Fibroblast of the aortic adventitia (primary cell): ENCODE measurements around the gene TEKT5. TPM values are rescaled to one million over a fixed set of nuclear protein-coding genes. Genes with fewer than 3 reads are reported as not detected.

Source experiments
- DNase-seq: peaks from one replicate; pipeline ENCODE4 v3.0.0-alpha.2; 2010; ENCODE audit warnings: low read depth
- H3K4me3 ChIP-seq: 2 replicates; pipeline ENCODE4 v1.5.1; 2011; ENCODE audit warnings: low read depth, mild to moderate bottlenecking, control low read depth, low read length, moderate library complexity
- CTCF ChIP-seq: IDR thresholded peaks from 2 replicates; pipeline ENCODE4 v1.5.1; 2011; ENCODE audit warnings: mild to moderate bottlenecking, low read length, control low read depth, inconsistent platforms; ENCODE audit not compliant: insufficient read depth
- total RNA-seq: library from RNA; depleted of rRNA; stranded (reverse); fragments of >200 nt; gene quantifications from 2 replicates; pipeline ENCODE4 v1.2.3, GENCODE V29; 2012; ENCODE audit warnings: low replicate concordance

TEKT5 gene
- total RNA-seq, 1 donor: 0.09 TPM

GRCh38 chr16:10592611-10593010 lies 102.1 kb downstream of the TEKT5 start:
- no peak for DNase-seq
- H3K4me3 ChIP-seq: no peak overlapping the region
- TF ChIP-seq CTCF: no peak

DNA sequence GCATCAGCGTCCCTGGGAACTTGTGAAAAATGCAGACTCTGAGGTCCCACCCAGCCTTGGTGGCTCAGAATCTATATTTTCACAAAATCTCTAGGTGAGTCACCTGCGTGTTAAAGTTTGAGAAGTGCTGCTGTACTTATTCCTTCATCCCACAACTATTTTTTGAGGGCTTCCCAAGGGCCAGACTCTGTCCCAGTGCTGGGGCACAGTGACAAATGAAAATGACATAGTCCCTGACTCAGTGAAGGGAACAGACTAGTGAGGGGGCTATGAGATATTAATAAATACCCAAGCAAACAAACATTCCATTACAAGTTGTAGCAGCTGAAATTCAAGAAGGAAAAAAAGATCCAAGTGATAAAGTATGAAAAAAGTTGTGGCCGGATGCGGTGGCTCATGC lies 104.4 kb downstream of the TEKT5 start:
- DNase-seq: no peak
- H3K4me3 ChIP-seq: no peak overlapping the region
- TF ChIP-seq CTCF: no peak

GRCh38 chr16:10589109-10589508 lies 105.6 kb downstream of the TEKT5 start:
- no peak overlapping the region for H3K4me3 ChIP-seq
- no peak for DNase-seq
- TF ChIP-seq CTCF: no peak

- TF ChIP-seq CTCF: no peak
- DNase-seq: no peak
- no peak overlapping the region for H3K4me3 ChIP-seq
These were observed 107.1 kb downstream of the TEKT5 start for GRCh38 chr16:10587622-10588021.

GRCh38 chr16:10584981-10585438 lies 109.7 kb downstream of the TEKT5 start:
- TF ChIP-seq CTCF: no peak
- DNase-seq: peak; percentile 64
- no peak overlapping the region for H3K4me3 ChIP-seq

- no peak overlapping the region for H3K4me3 ChIP-seq
- no peak for DNase-seq
- TF ChIP-seq CTCF: no peak
These were observed 111.5 kb downstream of the TEKT5 start for GRCh38 chr16:10583269-10583668.

DNA sequence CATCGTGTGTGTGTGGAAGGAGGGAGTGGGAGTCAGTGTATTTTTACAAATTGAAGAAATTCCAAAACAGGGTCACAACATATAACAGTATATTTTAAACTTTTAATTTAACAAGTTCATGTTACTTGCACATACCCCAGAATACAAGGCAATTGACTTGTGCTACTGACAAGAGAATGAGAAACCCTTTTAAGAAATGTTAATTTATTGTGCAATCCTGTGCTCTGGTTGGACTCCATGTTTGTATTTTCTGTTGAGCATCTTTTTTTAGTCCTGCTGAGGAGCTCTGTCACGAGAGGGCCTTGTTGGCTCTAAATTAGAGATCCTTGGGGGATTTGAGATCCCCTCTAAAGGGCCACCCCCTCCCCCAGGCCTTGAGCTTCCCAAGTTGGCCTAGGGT lies 113.2 kb downstream of the TEKT5 start:
- no peak for TF ChIP-seq CTCF
- no peak overlapping the region for H3K4me3 ChIP-seq
- DNase-seq: peak; percentile 19
